Mesothelial cell of epicardium (in vitro differentiated cells): ENCODE results near the gene SSPN. TPM values are rescaled to one million over a fixed set of nuclear protein-coding genes. Genes with fewer than 3 reads are reported as not detected.

Experiments
- DNase-seq, 2 experiments: peaks; one replicate each; pipeline ENCODE4 v3.0.0; 2021; ENCODE audit warnings: low spot score in 2 of 2; ENCODE audit not compliant: unreplicated experiment in 2 of 2
- H3K27ac Mint-ChIP-seq: 2 replicates; pipeline ENCODE4 v1.8.0; 2021; ENCODE audit warnings: mixed read lengths
- H3K27me3 Mint-ChIP-seq: 2 replicates; pipeline ENCODE4 v1.8.0; 2021; ENCODE audit warnings: low read depth, mixed read lengths
- H3K36me3 Mint-ChIP-seq: 2 replicates; pipeline ENCODE4 v1.8.0; 2021; ENCODE audit warnings: mixed read lengths
- H3K4me1 Mint-ChIP-seq: 2 replicates; pipeline ENCODE4 v1.8.0; 2021; ENCODE audit warnings: mixed read lengths
- H3K4me3 Mint-ChIP-seq: 2 replicates; pipeline ENCODE4 v1.8.0; 2021; ENCODE audit warnings: mild to moderate bottlenecking, moderate library complexity, mixed read lengths
- H3K9me3 Mint-ChIP-seq: 2 replicates; pipeline ENCODE4 v1.8.0; 2021; ENCODE audit warnings: mixed read lengths
- total RNA-seq: library from RNA; stranded (reverse); gene quantifications from 3 replicates; pipeline ENCODE4 v1.2.1, GENCODE V29; 2021
- TF ChIP-seq, protein P1 (sequence below): fragments of 200-600 bp; sonication (generic); IDR thresholded peaks from one replicate; pipeline ENCODE4 v1.5.0; 2021; ENCODE audit warnings: antibody characterized with exemption; ENCODE audit not compliant: unreplicated experiment

SSPN gene
- total RNA-seq, 1 donor from 2014 or later: 19.4 TPM

DNA sequence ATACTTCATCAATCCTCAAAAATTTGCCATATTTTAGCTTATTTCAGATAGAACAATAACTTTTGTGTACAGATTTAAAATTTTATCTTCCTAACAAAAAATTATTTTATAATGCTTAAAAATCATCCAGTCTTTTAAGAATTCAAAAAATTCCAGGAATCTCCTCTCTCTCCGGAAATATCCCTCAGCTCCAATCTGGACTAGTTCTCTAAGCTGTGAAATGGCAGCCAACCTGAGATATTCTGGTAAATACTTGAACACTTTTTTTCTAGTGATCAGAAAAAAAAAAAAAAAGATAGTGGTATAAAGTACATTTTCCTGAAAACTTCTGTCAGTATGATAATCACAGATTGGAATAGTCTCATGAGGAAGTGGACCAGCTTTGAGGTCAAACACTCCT lies 57.6 kb downstream of the SSPN start:
- no peaks in the 10 kb centered on the region for H3K27me3 Mint-ChIP-seq
- TF ChIP-seq, protein P1, sequence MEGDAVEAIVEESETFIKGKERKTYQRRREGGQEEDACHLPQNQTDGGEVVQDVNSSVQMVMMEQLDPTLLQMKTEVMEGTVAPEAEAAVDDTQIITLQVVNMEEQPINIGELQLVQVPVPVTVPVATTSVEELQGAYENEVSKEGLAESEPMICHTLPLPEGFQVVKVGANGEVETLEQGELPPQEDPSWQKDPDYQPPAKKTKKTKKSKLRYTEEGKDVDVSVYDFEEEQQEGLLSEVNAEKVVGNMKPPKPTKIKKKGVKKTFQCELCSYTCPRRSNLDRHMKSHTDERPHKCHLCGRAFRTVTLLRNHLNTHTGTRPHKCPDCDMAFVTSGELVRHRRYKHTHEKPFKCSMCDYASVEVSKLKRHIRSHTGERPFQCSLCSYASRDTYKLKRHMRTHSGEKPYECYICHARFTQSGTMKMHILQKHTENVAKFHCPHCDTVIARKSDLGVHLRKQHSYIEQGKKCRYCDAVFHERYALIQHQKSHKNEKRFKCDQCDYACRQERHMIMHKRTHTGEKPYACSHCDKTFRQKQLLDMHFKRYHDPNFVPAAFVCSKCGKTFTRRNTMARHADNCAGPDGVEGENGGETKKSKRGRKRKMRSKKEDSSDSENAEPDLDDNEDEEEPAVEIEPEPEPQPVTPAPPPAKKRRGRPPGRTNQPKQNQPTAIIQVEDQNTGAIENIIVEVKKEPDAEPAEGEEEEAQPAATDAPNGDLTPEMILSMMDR: no peak
- DNase-seq: no peak
- H3K36me3 Mint-ChIP-seq: no peaks in the 10 kb centered on the region
- no peak overlapping the region for H3K27ac Mint-ChIP-seq
- H3K4me3 Mint-ChIP-seq: no peak overlapping the region
- no peaks in the 10 kb centered on the region for H3K4me1 Mint-ChIP-seq
- peaks cover 24% of the 10 kb centered on the region for H3K9me3 Mint-ChIP-seq

DNA sequence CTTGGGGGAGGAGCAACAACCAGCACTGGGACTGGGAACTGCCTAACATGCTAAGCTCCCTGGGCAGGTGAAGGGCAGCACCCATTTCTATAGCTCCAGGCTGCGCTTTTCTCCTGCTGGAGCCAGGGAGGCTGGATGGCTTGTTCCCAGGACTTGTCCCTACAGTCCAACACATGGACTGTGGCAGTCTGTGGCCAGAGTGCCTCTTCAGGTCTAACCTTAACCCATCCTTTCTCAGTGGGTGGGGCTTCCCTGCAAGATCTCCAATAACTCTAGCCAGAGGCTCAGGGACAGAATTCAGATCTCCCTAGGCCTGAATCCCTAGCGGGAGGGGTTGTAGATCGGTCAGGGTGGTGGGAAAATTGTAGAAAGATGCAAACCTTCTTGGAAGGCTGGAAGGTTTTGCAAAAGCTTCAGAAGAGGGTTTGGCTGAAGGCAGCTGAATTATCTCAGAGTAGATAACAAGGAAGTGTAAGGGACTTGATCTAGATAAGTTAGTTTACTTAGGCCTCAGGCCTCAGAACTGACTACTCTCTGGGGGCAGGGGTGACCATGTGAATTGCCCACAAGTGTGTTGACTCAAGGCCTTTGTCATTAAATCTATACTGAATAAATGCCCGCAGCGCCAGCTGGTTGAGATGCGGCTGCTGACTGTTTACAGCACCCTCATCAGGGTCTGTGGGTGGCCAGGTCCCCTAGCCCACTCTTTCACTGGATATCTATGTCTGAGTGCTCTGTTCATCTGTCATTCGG lies 60.7 kb downstream of the SSPN start:
- Mint-ChIP-seq H3K4me3 (no peak overlapping the region), H3K27ac (no peak overlapping the region), H3K9me3 (peaks cover 32% of the 10 kb centered on the region), H3K36me3 (peaks cover 5% of the 10 kb centered on the region), H3K4me1 (no peaks in the 10 kb centered on the region), H3K27me3 (no peaks in the 10 kb centered on the region)
- DNase-seq: no peak
- TF ChIP-seq, protein P1: no peak

DNA sequence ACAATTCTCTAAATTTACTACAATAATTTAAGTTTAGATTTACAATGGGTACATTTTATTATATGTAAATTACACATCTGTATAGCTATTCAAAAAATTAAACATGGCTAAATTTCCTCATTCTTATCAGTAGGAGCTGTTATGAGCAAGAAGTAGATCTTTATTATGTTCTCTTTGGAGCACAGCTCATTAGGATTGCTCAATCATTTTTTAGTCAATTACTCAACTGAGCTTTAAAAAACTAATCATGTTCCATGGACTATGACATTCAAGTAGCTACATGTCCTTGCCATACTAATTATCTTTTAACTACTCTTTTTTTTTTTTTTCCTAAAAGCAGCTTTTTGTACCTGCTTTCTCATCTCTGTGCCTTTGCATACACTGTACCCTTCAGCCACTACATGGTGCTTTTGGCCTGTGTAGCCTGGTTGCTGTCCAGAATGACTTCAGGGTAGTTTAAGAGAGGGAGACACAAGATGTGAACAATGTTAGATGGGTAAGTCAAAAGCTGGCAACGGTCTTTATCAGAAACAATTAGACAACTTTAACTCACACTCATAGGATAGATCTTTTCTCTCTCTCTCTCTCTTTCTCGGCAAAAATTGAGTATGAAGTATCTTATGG lies 69.0 kb downstream of the SSPN start:
- Mint-ChIP-seq H3K27ac (no peak overlapping the region), H3K4me1 (no peaks in the 10 kb centered on the region), H3K4me3 (no peak overlapping the region), H3K36me3 (peaks cover 3% of the 10 kb centered on the region), H3K27me3 (no peaks in the 10 kb centered on the region), H3K9me3 (peaks cover 9% of the 10 kb centered on the region)
- TF ChIP-seq, protein P1: no peak
- no peak for DNase-seq

DNA sequence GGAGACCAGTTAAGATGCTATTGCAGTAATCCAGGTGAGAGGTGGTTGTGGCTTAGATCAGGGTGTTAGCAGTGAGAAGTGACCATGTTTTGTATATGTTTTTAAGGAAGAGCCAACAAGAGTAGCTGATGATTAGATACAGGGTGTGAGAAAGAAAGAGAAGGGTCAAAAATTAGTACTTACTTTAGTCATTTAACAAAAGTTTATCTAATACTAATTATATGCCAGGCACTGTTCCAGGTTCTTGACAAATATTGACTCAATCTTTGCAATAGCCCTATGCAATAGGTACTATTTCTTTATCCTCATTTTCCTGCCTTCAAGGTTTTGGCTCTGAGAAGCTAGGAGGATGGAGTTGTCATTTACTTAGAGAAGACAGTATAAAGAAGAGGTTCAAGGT lies 70.2 kb downstream of the SSPN start:
- Mint-ChIP-seq H3K4me3 (no peak overlapping the region), H3K9me3 (peaks cover 4% of the 10 kb centered on the region), H3K36me3 (peaks cover 3% of the 10 kb centered on the region), H3K27ac (no peak overlapping the region), H3K4me1 (no peaks in the 10 kb centered on the region), H3K27me3 (no peaks in the 10 kb centered on the region)
- TF ChIP-seq, protein P1: no peak
- no peak for DNase-seq

DNA sequence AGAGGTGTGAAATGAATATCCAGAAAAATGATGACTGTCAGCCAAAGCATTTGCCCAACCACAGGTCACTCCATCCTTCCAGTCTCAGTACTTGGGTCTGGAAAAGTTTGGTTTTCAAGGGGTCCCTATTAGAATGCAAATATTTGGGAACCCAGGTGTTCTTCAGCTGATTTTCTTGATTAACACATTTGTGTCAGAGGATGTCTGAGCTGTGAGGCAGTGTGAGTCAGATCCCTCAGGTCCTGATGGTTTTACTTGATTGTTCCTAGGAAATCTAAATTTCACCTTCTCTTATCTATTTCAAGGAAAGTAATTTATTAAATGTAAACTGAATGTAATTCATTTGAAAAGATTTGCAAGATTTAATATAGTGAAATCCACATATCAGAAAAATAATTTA lies 71.5 kb downstream of the SSPN start:
- Mint-ChIP-seq H3K4me1 (peaks cover 12% of the 10 kb centered on the region), H3K4me3 (no peak overlapping the region), H3K9me3 (peaks cover 4% of the 10 kb centered on the region), H3K27ac (no peak overlapping the region), H3K27me3 (no peaks in the 10 kb centered on the region), H3K36me3 (peaks cover 3% of the 10 kb centered on the region)
- no peak for DNase-seq
- TF ChIP-seq, protein P1: no peak
